Measurements from ENCODE around the gene OXCT1.
"Not testable (repeated sequence)": the region's sequence is repeated elsewhere in the genome, so short reads cannot be mapped to it uniquely, and the experiment has no call there.

Gene OXCT1

DNA sequence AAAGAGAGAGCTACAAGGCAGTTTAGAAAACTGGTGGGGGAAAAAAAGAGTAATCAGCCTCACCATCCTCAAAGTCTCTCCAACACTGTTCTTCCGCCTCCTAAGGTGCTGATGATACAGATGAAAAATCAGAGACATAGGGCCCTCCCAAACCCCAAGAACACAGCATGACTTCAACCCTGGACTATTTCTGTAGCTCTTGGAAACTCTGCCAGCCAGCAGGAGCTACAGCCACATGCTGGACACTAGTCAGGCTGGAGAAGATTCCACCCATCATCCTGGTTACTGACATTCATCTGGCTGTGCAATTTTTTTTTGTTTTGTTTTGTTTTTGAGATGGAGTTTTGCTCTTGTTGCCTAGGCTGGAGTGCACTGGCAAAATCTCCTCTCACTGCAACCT is 42.4 kb downstream of the OXCT1 start:
- no peak for DNase-seq (ENCODE audit: low read depth in 3 of 3)

DNA sequence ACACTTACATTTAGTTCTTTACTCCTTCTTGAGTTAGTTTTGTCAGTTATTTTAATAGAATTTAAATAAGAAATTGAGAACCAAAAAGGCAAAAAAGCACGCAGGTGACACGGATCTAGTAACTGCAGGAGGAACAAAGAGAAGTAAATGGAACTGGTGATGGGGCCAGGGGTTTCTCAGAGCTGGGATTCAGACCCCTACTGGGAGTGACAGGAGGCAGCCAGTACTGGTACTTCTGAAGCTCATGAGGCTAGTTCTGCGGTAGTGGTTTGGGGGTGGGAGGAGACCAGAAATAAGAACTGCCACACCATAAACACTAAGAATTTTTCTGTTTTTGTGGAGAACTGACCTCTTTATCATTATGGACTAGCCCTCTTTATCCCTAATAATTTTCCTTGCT is 48.2 kb downstream of the OXCT1 start:
- no peak for DNase-seq (ENCODE audit: low read depth in 3 of 3)

GRCh38 chr5:41821051-41821450 is 49.2 kb downstream of the OXCT1 start:
- DNase-seq (ENCODE audit: low read depth in 3 of 3), result no peak

DNA sequence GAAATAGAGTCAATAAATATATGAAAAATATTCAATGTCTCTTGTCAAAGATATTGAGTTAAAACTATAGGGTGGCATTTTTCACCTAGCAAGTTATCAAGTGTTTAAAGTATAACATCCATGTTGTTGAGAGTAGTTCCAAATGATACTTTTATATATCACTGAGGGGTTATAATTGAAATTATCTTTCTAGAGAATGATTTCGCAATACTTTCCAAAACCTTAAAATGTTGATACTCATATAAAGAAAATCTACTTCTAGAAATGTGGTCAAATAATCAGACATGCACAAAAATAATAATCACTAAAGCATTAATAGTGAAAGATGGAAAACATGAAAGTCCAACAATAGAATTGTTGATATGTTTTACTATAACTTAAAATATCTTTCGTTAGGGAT is 50.1 kb downstream of the OXCT1 start:
- no peak for DNase-seq (ENCODE audit: low read depth in 3 of 3)

DNA sequence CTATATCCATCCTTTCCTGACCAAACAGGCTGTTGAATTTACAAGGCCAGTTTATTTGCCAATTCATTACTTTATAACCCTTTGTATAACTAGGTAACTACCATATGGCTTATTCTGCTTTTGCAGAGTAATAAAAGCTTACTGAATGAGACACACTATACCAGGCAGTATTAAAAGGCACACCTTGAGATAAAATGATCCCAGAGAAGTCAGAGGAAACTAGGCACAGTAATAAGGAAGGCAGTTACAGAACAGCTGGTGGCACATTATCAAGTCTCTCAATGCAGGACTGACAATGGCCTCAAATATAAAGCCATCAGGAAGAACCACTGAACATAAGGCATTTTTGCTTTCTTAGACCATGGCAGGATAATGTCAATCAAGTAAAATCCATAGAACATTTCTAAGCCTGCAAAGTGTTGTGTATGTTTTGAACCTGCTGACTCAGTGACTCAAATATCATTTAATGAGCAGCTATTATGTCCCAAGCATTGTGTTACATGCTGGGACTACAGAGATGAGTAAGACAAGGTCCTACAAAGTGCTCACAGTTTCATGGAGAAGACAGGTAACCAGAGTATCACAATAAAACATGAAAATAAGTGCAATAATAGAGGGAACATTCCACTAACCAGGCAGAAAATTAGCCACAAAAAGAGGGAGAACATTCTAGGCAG is 52.5 kb downstream of the OXCT1 start:
- DNase-seq (ENCODE audit: low read depth in 3 of 3), result no peak

DNA sequence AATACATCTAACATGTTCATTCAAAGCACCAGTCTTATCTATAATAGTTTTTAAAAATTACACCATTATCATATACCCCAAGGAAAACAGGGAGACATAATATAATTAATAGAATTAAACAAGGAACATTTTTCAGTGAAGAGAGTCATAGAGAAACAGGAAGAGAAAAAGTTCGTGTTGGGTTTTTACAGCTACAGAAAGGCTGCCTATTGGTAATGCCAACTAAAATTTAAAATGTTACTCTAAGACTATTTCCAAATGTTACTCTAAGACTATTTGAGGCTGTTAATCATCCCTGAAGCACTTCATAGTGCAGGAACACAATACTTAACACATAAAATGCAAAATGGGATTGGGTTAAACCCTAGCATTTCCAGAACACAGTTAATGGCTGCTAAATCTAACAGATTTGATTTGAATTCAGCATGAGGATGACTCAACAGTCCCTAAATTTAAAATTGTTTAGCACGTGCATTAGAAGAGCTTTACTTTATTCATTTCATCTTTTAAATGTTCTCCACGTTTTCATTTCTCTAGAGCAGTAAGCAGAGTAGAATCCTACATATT is 54.5 kb downstream of the OXCT1 start:
- DNase-seq (ENCODE audit: low read depth in 3 of 3), result no peak

DNA sequence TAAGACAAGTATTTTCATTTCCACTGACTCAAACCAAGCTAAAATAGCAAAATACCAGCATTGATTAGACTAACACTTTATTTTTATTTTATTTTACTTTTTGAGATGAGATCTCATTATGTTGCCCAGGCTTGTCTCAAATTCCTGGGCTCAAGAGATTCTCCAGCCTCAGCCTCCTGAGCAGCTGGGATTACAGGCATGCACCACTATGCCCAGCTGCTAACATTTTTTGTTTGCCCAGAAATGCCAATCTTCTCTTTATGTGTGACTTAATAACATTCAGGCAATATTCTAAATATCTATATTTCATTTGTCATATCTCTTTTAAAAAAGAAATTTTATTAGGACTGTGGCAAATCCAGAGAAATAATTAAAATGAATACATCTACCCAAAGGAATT is 55.0 kb downstream of the OXCT1 start:
- no peak for DNase-seq (ENCODE audit: low read depth in 3 of 3)

DNA sequence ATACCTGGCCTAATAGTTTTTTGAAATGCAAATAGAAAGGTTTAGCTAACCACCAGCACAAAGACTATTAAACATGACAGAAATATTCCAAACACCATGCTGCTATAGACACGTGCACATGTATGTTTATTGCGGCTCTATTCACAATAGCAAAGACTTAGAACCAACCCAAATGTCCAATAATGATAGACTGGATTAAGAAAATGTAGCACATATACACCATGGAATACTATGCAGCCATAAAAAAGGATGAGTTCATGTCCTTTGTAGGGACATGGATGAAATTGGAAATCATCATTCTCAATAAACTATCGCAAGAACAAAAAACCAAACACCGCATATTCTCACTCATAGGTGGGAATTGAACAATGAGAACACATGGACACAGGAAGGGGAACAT is 55.9 kb downstream of the OXCT1 start:
- not testable (repeated sequence) for DNase-seq (ENCODE audit: low read depth in 3 of 3)

DNA sequence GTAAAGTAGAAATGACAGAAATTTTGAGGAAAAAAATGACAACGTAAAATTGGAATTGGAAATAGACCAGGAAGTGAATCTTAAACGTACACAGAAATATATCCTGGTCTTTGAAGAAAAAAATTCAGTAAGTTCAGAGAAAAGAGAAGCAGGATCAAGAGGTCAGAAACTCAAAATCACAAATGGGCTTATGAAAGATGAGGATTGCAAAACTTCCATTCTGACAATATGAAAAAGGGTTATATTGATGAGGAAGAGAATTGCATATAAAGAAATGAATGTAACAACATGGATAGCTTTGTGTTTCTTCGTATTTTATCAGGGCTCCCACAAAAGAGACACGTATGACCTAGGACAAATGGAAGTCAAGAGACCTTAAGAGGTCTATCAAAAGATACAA is 58.1 kb downstream of the OXCT1 start:
- no peak for DNase-seq (ENCODE audit: low read depth in 3 of 3)

GRCh38 chr5:41809128-41809527 is 61.1 kb downstream of the OXCT1 start:
- DNase-seq (ENCODE audit: low read depth in 3 of 3), result no peak

- no peak for DNase-seq (ENCODE audit: low read depth in 3 of 3)
Observed at GRCh38 chr5:41808294-41808693, 61.9 kb downstream of the OXCT1 start.

- DNase-seq (ENCODE audit: low read depth in 3 of 3), result no peak
Observed at GRCh38 chr5:41797662-41798061, 72.6 kb downstream of the OXCT1 start.

DNA sequence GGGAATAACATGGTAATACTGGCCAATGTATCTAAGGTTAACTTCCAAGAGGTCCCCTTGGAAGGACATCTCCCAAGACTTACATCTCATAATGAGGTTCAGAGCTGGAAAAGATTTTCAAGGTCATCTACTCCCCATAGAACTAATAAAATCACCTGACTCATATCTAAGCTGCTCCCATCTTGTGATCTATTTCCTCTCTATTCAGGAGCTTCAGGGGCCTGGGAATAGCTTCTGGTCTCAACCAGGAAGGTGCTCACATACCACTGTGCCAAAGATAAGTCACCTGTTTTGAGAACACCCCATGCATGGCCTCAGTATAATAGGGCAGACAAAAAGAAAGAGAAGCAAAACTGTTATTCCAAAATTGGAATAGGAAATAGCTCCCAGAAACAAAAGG is 74.2 kb downstream of the OXCT1 start:
- no peak for DNase-seq (ENCODE audit: low read depth in 3 of 3)

DNA sequence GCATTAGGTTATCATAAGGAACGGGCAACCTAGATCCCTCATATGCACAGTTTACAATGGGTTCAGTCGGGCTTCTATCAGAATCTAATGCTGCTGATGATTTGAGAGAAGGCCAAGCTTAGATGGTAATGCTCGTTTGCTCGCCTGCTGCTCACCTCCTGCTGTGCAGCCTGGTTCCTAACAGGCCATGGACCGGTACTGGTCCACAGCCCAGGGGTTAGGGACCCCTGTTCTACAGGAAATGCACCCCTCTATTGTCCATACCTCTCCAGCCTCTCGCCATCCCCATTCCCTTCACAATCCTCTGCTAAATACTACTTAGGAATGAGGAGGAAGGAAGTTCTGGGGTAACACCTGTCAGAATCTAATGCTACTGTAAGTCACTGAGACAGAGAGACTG is 75.1 kb downstream of the OXCT1 start:
- DNase-seq (ENCODE audit: low read depth in 3 of 3), result no peak

- no peak for DNase-seq (ENCODE audit: low read depth in 3 of 3)
Observed at GRCh38 chr5:41794471-41794870, 75.8 kb downstream of the OXCT1 start.

GRCh38 chr5:41793141-41793770 is 77.0 kb downstream of the OXCT1 start:
- DNase-seq (ENCODE audit: low read depth in 3 of 3), result no peak

DNA sequence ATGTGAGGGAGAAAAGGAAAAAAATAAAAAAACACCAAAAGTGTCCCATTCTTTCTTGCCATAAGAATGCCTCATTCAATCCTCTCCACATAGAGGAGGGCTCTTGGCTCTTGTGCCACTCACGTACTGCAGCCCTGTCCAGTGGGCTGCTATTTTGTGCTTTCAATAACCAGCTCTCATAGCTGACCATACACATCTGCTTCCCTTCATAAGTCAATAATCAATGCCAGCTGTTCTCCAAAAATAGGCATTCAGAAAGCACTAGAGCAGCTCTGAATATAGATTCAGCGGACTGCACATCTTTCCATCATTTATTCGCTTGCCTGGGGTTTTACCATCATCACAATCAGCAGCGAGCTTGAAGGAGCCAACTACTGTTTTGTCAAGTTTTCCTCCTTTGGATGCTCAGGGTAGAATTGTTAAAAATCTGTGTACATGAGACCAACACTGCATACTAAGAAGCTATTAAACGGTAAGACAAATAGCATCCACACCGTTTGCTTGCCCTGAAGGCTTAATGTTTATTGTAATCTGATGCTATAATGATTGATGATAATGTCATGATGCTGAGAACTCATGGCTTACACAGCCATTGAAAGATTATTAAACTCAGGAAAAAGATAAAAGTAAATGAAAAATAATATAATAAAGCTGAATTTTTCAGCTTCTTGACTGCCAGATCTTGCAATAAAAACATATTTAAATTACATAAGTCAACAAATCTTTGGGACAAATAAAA is 80.0 kb downstream of the OXCT1 start:
- DNase-seq (ENCODE audit: low read depth in 3 of 3), result no peak

- DNase-seq (ENCODE audit: low read depth in 3 of 3), result no peak
Observed at GRCh38 chr5:41789434-41789833, 80.8 kb downstream of the OXCT1 start.

- no peak for DNase-seq (ENCODE audit: low read depth in 3 of 3)
Observed at GRCh38 chr5:41788941-41789368, 81.3 kb downstream of the OXCT1 start.

DNA sequence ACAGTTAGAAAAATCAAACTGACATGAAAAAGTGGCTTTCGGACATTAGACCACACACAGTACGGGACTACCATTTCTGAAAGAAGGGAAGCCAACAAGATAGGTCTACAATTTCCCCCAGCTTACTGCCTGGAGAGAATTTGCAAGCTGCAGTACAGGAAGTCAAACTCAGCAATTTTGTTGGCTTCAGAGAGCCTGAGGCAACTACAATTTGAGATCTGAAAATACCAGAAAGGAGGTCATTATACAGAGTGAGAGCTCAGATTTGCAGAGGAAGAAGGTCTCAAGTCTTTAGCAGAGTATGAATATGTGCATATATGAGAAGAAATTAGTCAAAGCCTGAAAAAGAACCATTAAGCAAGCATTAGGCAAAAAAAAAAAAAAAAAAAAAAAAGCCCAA is 83.0 kb downstream of the OXCT1 start:
- DNase-seq (ENCODE audit: low read depth in 3 of 3), result no peak

DNA sequence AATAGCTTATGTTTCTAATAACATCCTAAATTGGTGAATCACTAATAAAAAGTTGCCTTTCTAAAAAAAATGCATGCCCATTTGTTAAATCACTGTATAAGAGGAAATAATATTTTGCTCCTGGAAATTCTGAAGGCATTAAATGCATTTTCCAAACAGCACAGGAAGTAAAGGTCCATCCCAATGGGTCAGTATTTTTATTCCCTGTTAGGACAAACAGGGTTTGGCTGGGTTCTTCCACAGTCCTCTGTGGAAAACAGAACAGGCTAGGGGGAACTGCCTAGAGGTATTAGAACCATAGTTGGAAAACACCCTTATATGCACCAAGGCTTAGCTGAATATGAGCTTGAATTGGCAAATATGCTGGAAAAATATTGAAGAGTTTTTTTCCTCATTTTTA is 85.2 kb downstream of the OXCT1 start:
- no peak for DNase-seq (ENCODE audit: low read depth in 3 of 3)

GRCh38 chr5:41778410-41778809 is 91.8 kb downstream of the OXCT1 start:
- no peak for DNase-seq (ENCODE audit: low read depth in 3 of 3)

GRCh38 chr5:41776435-41776834 is 93.8 kb downstream of the OXCT1 start:
- no peak for DNase-seq (ENCODE audit: low read depth in 3 of 3)
